ENCODE measurements around the gene FRZB. TPM values are rescaled to one million over a fixed set of nuclear protein-coding genes. Genes with fewer than 3 reads are reported as not detected.

The FRZB gene, protein sequence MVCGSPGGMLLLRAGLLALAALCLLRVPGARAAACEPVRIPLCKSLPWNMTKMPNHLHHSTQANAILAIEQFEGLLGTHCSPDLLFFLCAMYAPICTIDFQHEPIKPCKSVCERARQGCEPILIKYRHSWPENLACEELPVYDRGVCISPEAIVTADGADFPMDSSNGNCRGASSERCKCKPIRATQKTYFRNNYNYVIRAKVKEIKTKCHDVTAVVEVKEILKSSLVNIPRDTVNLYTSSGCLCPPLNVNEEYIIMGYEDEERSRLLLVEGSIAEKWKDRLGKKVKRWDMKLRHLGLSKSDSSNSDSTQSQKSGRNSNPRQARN
- total RNA-seq, result not detected

DNA sequence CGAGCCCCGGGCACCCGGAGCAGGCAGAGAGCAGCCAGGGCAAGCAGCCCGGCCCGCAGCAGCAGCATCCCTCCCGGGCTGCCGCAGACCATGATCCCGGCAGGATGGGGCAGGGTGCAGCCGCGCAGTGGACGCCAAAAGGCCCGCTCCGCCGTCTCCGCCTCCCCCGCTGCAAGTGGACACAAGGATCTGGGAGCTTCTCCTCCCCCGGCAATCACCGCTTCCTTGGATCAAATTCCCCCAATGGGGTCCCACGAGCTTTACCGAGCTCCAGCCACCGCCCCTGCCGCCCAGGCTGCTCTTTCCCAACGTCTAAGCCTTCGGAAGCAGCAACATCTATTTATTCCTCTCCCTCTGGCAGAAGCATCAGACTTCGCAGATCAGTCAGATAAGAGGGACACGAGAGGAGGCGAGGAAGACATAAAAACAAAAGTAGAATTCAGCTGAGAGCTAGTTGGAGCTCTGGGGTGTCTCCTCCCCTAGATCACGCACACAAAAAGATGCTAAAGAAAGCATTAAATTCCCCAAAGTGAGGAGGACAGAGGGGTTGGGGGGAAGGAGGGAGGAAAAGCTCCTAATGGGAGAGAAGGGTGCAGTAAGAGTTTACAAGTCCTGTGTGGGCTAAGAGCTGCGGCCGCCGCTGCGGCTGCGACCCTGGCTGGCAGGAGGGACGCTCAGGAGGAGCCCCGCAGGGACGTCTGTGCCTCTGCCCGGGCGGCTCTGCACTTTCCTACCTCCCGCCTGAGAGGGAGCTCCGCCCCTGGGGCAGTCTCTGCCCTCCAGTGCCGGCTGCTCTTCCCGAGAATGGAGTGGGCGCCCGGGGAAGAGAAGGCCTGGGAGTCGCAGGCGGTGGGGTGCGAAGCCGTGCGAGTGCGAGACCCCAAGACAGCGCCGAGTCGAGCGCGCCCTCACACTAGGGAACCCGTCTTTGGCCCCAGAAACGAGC, at the start of gene FRZB:
Gene FRZB, minus strand, starts transcription at position 177 of the 946 bp plus-strand sequence. Its CDS starts 85 bp downstream, at position 92.
- no peaks in the 10 kb centered on the region for H3K9me3 Mint-ChIP-seq
- no peak for DNase-seq
- H3K27ac Mint-ChIP-seq, result no peak within 1 kb of the TSS
- no peaks in the 10 kb centered on the region for H3K36me3 Mint-ChIP-seq (ENCODE audit: low read depth)
- peaks cover 60% of the 10 kb centered on the region for H3K27me3 Mint-ChIP-seq
- peaks cover 25% of the 10 kb centered on the region for H3K4me1 Mint-ChIP-seq
- ChIA-PET CTCF (interaction anchor here (2.4 kb wide), 1 partner anchor 113 kb away, joined by 9 read pairs; no protein-coding TSS in a partner anchor), POLR2A (interaction anchor here (0.6 to 0.9 kb wide), 2 partner anchors 114 to 192 kb away, joined by 3 read pairs; no protein-coding TSS in a partner anchor)
- H3K4me3 Mint-ChIP-seq, result peak within 1 kb of the TSS; percentile 36

DNA sequence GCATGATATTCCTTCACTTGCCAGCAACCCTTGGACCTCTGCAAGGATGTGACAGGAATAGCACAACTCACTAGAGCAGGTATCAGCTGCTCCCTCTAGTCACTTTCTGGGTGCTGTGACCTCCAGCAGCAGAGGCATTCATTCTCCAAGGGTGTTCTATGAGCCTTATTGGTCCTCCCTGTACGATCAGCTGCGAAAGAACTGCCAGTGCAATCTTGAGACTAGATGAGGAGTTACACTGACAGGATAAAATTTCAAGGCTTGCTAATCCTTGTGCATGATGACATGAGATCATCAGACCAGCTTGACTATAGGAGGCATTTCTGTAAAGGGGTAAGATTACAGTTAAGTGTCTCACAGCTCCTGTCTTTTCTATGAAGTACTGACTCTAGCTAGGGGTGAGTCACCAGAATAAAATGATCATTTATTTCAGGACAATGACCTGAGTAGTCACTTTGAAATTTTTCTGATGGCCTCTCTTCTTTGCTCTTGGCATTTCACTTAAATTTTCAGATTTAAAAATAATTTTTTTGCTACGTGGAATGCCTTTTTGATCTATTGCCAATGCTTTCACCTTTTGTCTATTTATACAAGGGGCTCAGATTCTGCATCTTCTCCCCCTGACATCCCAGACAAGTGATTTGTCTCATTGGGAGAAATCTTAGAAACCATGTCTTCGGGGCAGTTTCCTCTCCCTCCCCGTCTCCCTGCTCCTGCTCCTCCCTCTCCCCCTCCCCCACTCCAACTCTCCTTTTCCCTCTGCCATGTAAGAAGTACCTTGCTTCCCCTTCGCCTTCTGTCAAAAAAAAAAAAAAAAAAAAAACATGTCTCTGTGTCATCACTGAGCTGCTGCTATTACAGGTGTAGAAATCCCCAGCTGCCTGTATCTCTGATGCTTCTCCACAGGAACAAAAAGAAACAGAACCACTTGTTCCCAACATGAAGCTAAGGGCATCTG, 49.2 kb upstream of the FRZB start:
- H3K27ac Mint-ChIP-seq, result no peak overlapping the region
- no peaks in the 10 kb centered on the region for H3K36me3 Mint-ChIP-seq (ENCODE audit: low read depth)
- DNase-seq, result no peak
- H3K9me3 Mint-ChIP-seq, result no peaks in the 10 kb centered on the region
- no peaks in the 10 kb centered on the region for H3K27me3 Mint-ChIP-seq
- ChIA-PET POLR2A (no interaction called here), CTCF (interaction anchor here (0.6 to 1.3 kb wide), 2 partner anchors 64 to 1522 kb away, joined by 4 read pairs; no protein-coding TSS in a partner anchor)
- H3K4me3 Mint-ChIP-seq, result no peak overlapping the region
- H3K4me1 Mint-ChIP-seq, result peaks cover 3% of the 10 kb centered on the region

DNA sequence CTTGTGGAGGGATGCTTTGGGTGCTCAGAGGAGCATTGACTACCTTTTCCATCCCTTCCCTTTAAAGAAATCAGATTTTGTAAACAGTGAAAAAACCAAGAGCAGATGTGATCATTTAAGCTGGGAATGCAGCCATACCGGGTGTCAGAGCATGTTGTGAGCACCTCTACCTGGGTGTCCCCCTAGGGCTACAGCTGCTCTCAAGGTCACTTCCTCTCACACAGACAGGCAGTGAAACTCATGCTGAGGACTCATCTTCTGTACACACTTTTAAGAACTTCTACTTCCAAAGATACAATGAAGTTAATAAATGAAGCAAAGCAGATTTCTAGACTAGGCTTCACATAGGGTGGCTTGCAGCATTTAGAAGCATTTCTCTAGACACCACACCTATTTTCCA, 48.4 kb upstream of the FRZB start:
- Mint-ChIP-seq H3K4me1 (no peaks in the 10 kb centered on the region), H3K27me3 (no peaks in the 10 kb centered on the region), H3K27ac (no peak overlapping the region), H3K36me3 (ENCODE audit: low read depth) (no peaks in the 10 kb centered on the region), H3K9me3 (no peaks in the 10 kb centered on the region), H3K4me3 (no peak overlapping the region)
- POLR2A ChIA-PET, result no interaction called here
- CTCF ChIA-PET, result interaction anchor here (1.3 kb wide), 1 partner anchor 65 kb away, joined by 4 read pairs; no protein-coding TSS in a partner anchor
- no peak for DNase-seq

DNA sequence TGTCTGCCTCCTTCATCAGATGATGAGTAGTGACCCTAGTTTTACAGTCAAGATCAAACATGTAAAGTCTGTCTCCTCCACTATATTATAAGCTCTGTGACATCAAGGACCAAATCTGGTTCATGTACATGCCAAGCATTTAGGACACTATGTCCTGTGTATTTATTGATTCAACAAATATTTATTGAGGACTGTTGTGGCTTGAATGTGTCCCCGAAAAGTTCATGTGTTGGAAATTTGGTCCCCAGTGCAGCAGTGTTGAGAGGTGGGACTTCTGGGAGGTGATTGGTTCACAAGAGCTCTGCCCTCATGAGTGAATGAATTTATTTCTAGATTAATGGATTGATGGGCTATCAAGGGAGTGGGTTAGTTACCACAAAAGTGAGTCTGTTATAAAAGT, 46.6 kb upstream of the FRZB start:
- Mint-ChIP-seq H3K27ac (no peak overlapping the region), H3K27me3 (no peaks in the 10 kb centered on the region), H3K36me3 (ENCODE audit: low read depth) (no peaks in the 10 kb centered on the region), H3K9me3 (no peaks in the 10 kb centered on the region), H3K4me3 (no peak overlapping the region), H3K4me1 (no peaks in the 10 kb centered on the region)
- CTCF ChIA-PET, result no interaction called here
- POLR2A ChIA-PET, result no interaction called here
- no peak for DNase-seq

DNA sequence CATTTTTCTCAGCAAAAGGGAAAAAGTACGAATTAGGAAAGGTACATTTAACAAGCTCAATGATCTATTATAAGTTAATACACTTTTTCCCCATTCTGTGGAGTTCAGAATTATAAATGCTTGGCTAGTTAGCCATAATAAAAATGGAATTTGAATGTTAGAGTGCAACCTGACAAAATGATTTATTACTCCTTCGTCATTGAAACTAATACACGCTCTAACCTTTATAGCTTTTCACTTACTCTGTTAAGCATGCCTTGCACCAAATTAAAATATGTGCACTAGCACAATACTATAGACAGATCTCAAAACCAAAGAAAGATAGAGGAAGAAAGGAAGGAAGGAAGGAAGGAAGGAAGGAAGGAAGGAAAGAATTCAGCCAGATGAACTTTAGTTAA, 46.1 kb upstream of the FRZB start:
- Mint-ChIP-seq H3K27me3 (no peaks in the 10 kb centered on the region), H3K4me1 (no peaks in the 10 kb centered on the region), H3K27ac (no peak overlapping the region), H3K9me3 (no peaks in the 10 kb centered on the region), H3K4me3 (no peak overlapping the region), H3K36me3 (ENCODE audit: low read depth) (no peaks in the 10 kb centered on the region)
- DNase-seq, result no peak
- CTCF ChIA-PET, result no interaction called here
- POLR2A ChIA-PET, result no interaction called here

DNA sequence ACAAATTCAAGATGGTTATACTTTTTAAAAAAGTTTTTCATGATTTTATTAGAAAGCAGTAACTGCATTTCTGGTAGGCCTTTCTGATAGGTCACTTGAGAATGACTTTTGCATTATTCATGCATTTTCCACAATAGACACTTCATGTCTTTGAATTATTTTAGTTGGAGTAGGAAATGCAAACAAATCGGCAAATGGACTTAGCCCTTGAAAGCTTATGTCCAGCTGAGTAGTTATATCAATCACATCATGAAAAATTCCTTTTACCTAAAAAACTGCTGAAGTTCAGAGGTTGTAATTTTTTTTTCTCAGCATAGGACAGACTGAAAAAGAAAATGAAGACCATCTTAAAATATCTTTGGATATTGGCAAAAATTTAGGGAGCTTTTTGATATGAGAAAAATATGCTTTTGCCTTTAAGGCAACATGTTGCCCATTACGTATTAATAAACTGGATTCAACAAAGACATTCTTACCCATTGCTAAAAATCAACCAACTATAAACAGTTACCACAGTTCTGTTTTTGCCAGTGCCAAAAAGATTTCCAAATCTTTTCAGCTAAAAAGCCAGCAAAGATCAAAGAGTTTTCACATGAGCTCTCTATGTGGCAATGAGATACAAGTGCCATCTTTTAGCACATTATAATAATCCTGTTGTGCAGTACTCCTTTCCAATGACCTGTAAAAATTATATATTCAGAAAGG, 45.5 kb upstream of the FRZB start:
- ChIA-PET POLR2A (no interaction called here), CTCF (no interaction called here)
- no peaks in the 10 kb centered on the region for H3K36me3 Mint-ChIP-seq (ENCODE audit: low read depth)
- H3K4me1 Mint-ChIP-seq, result no peaks in the 10 kb centered on the region
- no peak overlapping the region for H3K27ac Mint-ChIP-seq
- no peaks in the 10 kb centered on the region for H3K9me3 Mint-ChIP-seq
- DNase-seq, result no peak
- H3K4me3 Mint-ChIP-seq, result no peak overlapping the region
- H3K27me3 Mint-ChIP-seq, result no peaks in the 10 kb centered on the region

DNA sequence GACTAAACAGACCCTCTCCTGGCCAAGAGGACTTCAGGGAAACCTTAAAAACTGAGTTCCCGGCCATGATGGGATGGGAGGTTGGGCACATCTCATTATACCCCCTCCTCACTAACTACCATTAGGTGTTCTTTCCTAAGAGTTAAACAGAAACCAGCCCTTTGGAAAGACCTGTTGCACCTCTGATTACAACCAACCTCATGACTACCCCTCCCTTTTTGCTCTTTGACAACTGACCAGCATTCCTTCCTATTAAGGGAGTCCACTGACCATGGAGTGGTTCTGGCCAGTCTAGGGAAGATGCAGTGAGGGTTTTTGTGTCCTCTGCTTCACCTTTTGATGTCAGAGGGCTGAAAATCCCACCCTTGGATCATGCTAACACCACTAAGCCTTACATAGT, 44.5 kb upstream of the FRZB start:
- Mint-ChIP-seq H3K36me3 (ENCODE audit: low read depth) (no peaks in the 10 kb centered on the region), H3K4me3 (no peak overlapping the region), H3K4me1 (no peaks in the 10 kb centered on the region), H3K27ac (no peak overlapping the region), H3K27me3 (no peaks in the 10 kb centered on the region), H3K9me3 (no peaks in the 10 kb centered on the region)
- no peak for DNase-seq
- CTCF ChIA-PET, result no interaction called here
- POLR2A ChIA-PET, result no interaction called here

DNA sequence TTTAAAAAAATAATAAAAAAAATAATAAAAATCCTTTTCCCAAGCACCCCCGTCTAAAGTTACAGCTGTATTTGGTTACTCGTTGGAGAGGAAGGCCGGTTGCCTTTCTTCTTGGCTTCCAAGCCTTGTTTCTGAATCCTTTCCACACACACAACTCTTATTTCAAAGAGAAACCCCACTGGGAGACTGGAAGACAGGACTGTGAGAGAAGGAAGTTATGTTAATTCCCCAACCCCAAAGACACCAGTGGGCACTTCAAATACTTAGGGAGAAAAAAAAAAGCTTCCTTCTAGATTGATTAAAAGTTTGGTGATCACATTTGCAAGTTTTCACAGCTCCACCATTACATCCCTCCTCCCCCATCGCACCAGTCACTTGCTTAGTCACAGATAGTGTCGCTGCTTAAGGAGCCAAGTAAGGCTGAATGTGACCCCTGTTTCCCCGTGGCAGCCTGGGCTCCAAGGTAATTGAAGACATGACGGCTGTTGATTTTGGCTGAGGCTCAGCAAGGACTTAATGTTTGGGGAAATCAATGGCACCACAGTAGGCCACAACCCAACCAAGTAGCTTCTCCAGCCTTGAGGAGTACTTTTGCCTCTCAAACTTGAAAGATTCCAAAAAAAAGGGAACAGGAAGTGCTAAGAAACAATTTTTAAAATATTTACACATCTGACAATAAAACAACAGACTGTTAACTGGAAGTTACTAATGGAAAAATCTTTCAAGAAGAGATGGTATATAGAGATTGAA, 40.8 kb upstream of the FRZB start:
- ChIA-PET POLR2A (no interaction called here), CTCF (interaction anchor here (0.6 kb wide), 2 partner anchors 37 to 866 kb away, joined by 3 to 4 read pairs; no protein-coding TSS in a partner anchor)
- Mint-ChIP-seq H3K27ac (no peak overlapping the region), H3K4me3 (no peak overlapping the region), H3K9me3 (no peaks in the 10 kb centered on the region), H3K4me1 (peaks cover 2% of the 10 kb centered on the region), H3K36me3 (ENCODE audit: low read depth) (no peaks in the 10 kb centered on the region), H3K27me3 (no peaks in the 10 kb centered on the region)
- DNase-seq, result no peak

DNA sequence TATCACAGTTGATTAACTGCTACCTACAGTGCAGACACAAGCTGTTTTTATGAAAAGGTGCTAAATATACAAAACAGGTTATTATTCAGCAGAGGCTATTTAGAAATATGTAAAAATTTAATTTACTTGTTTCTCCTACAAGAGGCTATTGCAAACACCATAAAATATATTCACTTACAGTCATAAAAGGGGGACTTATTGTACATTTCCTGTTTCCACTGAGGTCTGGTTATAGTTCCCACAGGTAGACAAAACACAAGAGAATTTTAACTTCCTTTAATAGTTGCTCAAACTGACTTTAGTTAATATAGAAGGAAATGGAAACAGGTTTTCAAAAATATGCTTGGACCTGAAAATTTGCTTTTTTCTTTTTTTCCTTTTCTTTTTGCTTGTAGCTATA, 40.0 kb upstream of the FRZB start:
- ChIA-PET CTCF (interaction anchor here (0.6 kb wide), 1 partner anchor 866 kb away, joined by 4 read pairs; no protein-coding TSS in a partner anchor), POLR2A (interaction anchor here (0.7 kb wide), 1 partner anchor 90 kb away, joined by 3 read pairs; no protein-coding TSS in a partner anchor)
- Mint-ChIP-seq H3K27me3 (no peaks in the 10 kb centered on the region), H3K27ac (no peak overlapping the region), H3K4me1 (peaks cover 2% of the 10 kb centered on the region), H3K36me3 (ENCODE audit: low read depth) (no peaks in the 10 kb centered on the region), H3K4me3 (no peak overlapping the region), H3K9me3 (no peaks in the 10 kb centered on the region)
- no peak for DNase-seq

DNA sequence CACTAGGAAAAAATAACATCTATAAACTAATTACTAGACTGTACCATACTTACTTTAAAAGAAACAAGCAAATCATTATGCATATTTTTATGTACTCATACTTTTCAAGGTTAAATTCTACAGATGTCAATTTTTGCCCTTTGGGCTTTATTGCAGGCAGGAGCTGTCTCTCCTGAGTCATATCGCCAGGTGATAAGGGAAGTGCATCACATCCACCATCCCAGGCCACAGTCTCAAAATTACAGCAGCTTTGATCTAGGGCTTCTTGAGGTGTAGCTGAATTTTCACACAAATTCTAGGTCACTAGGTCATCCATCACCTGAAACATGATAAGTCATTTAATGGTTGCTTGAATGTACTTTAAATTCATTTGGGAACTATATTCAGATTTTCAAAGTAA, 38.4 kb upstream of the FRZB start:
- POLR2A ChIA-PET, result no interaction called here
- DNase-seq, result no peak
- Mint-ChIP-seq H3K4me3 (no peak overlapping the region), H3K27ac (no peak overlapping the region), H3K9me3 (no peaks in the 10 kb centered on the region), H3K36me3 (ENCODE audit: low read depth) (no peaks in the 10 kb centered on the region), H3K27me3 (no peaks in the 10 kb centered on the region), H3K4me1 (peaks cover 2% of the 10 kb centered on the region)
- CTCF ChIA-PET, result no interaction called here

DNA sequence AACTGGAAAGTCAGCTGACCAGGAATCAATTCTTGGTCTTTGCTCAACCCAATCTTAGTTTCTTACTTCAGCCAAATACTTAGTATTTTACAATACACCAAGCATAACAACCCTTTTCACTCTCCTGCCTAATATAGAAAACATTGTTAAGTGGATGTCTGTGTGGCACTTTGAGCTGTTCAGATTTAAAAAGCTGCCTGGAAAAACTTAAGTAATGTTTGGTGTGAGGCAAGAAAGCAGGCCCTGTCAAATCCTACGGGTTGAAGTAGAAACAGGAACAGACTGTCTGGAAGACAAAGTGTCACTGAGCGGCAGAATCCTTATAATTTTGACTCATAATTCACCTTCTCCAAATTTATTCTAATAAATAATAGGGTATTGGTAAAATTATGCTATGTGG, 37.1 kb upstream of the FRZB start:
- no peak for DNase-seq
- ChIA-PET CTCF (interaction anchor here (1.5 kb wide), 1 partner anchor 15 kb away, joined by 3 read pairs; no protein-coding TSS in a partner anchor), POLR2A (no interaction called here)
- Mint-ChIP-seq H3K27me3 (no peaks in the 10 kb centered on the region), H3K27ac (no peak overlapping the region), H3K36me3 (ENCODE audit: low read depth) (no peaks in the 10 kb centered on the region), H3K4me1 (peaks cover 13% of the 10 kb centered on the region), H3K4me3 (no peak overlapping the region), H3K9me3 (no peaks in the 10 kb centered on the region)

DNA sequence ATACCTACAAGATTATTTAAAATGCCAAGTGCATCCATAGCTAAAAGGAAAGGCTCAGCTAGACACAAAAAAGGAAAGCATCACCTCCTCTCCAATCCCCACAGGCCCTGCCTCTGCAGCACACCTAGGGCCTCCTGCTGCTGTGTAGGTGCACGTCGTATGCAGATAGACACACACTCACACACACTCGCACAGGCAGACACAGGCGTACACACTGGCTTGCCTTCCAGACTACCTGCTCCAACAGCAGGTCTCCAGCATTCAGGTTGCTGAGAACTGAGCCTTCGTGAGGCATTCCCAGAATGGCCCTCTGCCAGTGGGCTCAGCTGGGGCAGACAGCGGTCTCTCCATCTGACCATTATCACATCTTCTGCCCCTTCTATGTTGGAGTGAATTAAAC, 35.3 kb upstream of the FRZB start:
- H3K36me3 Mint-ChIP-seq (ENCODE audit: low read depth), result no peaks in the 10 kb centered on the region
- no peak overlapping the region for H3K27ac Mint-ChIP-seq
- CTCF ChIA-PET, result no interaction called here
- POLR2A ChIA-PET, result no interaction called here
- H3K27me3 Mint-ChIP-seq, result no peaks in the 10 kb centered on the region
- H3K4me3 Mint-ChIP-seq, result no peak overlapping the region
- no peak for DNase-seq
- H3K4me1 Mint-ChIP-seq, result peaks cover 13% of the 10 kb centered on the region
- no peaks in the 10 kb centered on the region for H3K9me3 Mint-ChIP-seq

Measured in activated CD4-positive, alpha-beta memory T cell treated with anti-CD3 and anti-CD28 coated beads, Interleukin-2, amount 10 ng/mL, durations not matched to agents 7 days and 5 days (primary cell).